Stimulated activated CD4-positive, alpha-beta T cell treated with anti-CD3 and anti-CD28 coated beads, Interleukin-2, amount 100 ng/mL, for 4 hours (primary cell): ENCODE measurements around the gene USP21.

Experiments used
- DNase-seq: peaks from one replicate; pipeline ENCODE4 v3.0.0-alpha.2; 2020; ENCODE audit warnings: low read depth

Gene USP21

GRCh38 chr1:161133220-161133740 is 26.0 kb upstream of the USP21 start:
- no peak for DNase-seq

- no peak for DNase-seq
These were observed 21.4 kb upstream of the USP21 start for GRCh38 chr1:161137881-161138280.

GRCh38 chr1:161138431-161138830 is 20.9 kb upstream of the USP21 start:
- DNase-seq, result no peak

GRCh38 chr1:161139766-161140165 is 19.5 kb upstream of the USP21 start:
- DNase-seq, result no peak

- DNase-seq, result no peak
These were observed 18.4 kb upstream of the USP21 start for GRCh38 chr1:161140755-161141400.

- DNase-seq, result no peak
These were observed 13.5 kb upstream of the USP21 start for GRCh38 chr1:161145832-161146231.

- DNase-seq, result no peak
These were observed 6.1 kb upstream of the USP21 start for GRCh38 chr1:161153176-161153575.

GRCh38 chr1:161153682-161154337 is 5.5 kb upstream of the USP21 start, which contains the start of gene UFC1:
Gene UFC1, plus strand, starts transcription at chr1:161153978. Its CDS starts 20 bp downstream, at chr1:161153998.
- peak; percentile 70 for DNase-seq

GRCh38 chr1:161157867-161158266 is 1.4 kb upstream of the USP21 start:
- DNase-seq, result no peak

GRCh38 chr1:161158316-161159010 is 837 bp upstream of the USP21 start:
- no peak for DNase-seq

- no peak for DNase-seq
These were observed 578 bp downstream of the USP21 start for GRCh38 chr1:161159913-161160243.

- no peak for DNase-seq
These were observed 1.4 kb downstream of the USP21 start for GRCh38 chr1:161160671-161161145.

GRCh38 chr1:161161652-161162051 is 2.4 kb downstream of the USP21 start:
- DNase-seq, result no peak

- no peak for DNase-seq
These were observed 2.8 kb downstream of the USP21 start for GRCh38 chr1:161162052-161162451.

GRCh38 chr1:161162806-161163205 is 3.5 kb downstream of the USP21 start:
- no peak for DNase-seq

GRCh38 chr1:161163793-161164192 is 4.5 kb downstream of the USP21 start:
- no peak for DNase-seq

GRCh38 chr1:161164901-161165610 is 5.8 kb downstream of the USP21 start:
- no peak for DNase-seq

GRCh38 chr1:161165742-161166668 is 6.7 kb downstream of the USP21 start, which contains the start of gene PPOX:
Gene PPOX, plus strand, starts transcription at chr1:161166426. Its CDS starts 422 bp downstream, at chr1:161166848.
- DNase-seq, result peak; percentile 82

- no peak for DNase-seq
These were observed 7.6 kb downstream of the USP21 start for GRCh38 chr1:161166669-161167548.

GRCh38 chr1:161168906-161169305 is 9.6 kb downstream of the USP21 start:
- no peak for DNase-seq
